Stimulated activated CD4-positive, alpha-beta T cell treated with anti-CD3 and anti-CD28 coated beads, Interleukin-12 subunit alpha, Interleukin-12 subunit beta, amount 100 ng/mL, for 4 hours (primary cell): ENCODE data around the gene PNLIPRP1.

Experiments
- DNase-seq: peaks from one replicate; pipeline ENCODE4 v3.0.0-alpha.2; 2020

The PNLIPRP1 gene

DNA sequence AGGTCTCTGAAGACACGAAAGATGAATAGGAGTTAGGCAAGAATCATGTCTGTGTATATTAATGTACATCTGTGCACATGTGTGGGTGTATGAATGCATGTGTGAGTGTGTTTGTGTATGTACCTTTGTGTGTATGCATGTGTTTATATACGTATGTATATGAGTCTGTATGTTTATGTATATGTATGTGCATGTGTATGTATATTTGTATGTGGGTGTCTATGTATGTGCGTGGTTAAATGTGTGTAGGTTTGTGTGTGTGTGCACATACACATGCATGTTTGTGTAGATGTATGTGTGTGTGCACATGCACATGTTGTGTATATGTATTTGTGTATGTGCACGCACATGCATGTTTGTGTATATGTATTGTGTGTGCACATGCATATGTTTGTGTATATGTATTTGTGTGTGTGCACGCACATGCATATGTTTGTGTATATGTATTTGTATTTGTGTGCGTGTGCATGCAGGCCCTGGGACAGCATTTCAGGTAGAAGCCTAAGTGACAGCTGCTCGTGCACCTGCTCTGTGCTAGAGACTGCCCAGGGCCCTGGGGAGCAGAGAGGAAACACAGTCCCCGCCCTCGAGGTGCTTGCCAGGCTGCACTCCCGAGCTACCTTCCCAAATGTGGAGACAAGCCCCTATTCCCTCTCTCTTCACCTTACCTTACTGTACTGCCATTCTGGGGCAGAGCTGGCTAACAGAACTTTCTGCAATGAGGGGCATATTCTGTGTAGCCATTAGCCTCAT is 12.1 kb downstream of the PNLIPRP1 start:
- DNase-seq: no peak

GRCh38 chr10:116606061-116606483 is 15.3 kb downstream of the PNLIPRP1 start:
- no peak for DNase-seq

GRCh38 chr10:116607336-116607735 is 16.6 kb downstream of the PNLIPRP1 start:
- DNase-seq: no peak

GRCh38 chr10:116608686-116609594 is 18.2 kb downstream of the PNLIPRP1 start:
- no peak for DNase-seq

GRCh38 chr10:116610443-116611152 is 19.8 kb downstream of the PNLIPRP1 start:
- DNase-seq: no peak

DNA sequence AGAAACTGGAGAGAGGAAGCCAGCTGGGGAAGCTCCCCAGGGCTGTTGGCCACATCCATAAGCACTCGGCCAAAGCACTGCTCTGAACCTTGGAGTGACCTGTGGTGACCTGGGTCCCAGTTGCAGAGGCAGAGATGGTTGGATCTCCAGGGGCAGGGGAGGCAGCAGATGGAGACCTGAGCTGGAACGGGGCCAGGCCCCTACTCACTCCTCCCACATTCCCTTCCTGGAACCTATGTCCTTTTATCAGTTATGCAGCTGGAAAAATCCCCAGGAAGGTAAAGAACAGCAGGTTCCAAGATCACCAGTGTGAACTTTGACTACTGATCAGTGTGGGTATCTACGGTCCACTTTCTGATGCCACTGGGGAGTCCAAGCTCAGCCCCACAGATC is 20.4 kb downstream of the PNLIPRP1 start:
- no peak for DNase-seq

DNA sequence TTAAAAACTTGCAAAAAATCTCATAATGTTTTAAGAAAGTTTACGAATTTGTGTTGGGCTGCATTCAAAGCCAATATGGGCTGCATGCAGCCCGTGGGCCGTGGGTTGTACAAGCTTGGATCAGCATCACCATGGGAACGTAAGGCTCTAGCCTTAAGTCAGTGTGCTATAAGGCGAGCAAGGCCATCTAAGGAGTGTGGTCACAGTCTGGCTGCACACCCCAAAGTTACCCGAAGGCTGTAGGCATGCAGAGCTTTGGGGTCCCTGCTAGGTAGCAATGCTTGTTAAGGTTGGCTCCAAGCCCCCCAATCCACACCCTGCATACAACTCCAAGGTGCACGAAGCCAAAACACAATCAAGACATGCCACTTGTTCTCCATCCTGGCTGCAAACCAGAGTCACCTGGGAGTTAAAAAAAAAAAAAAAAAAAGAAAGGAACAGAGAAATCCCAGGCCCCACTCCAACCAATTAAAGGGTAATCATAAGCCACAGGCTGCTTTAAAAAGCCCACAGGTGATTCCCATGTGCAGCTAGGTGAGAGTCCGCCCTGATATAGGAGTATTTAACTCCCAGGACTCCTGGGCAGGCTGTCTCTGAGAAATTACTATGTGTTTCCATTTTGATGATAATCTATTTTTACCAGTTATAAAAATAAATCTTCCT is 21.5 kb downstream of the PNLIPRP1 start:
- DNase-seq: no peak

GRCh38 chr10:116613471-116613870 is 22.7 kb downstream of the PNLIPRP1 start:
- DNase-seq: no peak

DNA sequence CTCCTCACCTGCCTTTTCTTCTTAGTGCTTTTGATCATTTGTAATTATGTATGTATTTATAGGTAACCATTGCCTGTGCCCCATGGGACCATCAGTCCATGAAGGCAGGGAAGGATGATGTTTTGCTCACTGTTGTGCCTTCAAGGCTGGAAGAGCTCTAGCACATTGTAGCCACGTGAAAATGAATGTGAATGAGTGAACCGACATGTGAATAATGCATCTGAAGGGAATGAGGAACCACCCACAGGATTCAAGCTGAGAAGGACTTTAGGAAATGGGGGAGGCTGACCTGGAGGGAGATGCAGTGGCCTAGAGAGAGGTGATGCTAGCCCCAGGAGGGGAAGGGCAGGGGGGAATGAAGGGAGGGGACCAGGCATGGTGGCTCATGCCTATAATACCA is 24.0 kb downstream of the PNLIPRP1 start:
- no peak for DNase-seq

- no peak for DNase-seq
These were observed 24.5 kb downstream of the PNLIPRP1 start for GRCh38 chr10:116615199-116615776.

- no peak for DNase-seq
These were observed 30.0 kb downstream of the PNLIPRP1 start, which contains the start of gene PNLIPRP2 for GRCh38 chr10:116620423-116621400. Gene PNLIPRP2, plus strand, starts transcription at chr10:116620953.

DNA sequence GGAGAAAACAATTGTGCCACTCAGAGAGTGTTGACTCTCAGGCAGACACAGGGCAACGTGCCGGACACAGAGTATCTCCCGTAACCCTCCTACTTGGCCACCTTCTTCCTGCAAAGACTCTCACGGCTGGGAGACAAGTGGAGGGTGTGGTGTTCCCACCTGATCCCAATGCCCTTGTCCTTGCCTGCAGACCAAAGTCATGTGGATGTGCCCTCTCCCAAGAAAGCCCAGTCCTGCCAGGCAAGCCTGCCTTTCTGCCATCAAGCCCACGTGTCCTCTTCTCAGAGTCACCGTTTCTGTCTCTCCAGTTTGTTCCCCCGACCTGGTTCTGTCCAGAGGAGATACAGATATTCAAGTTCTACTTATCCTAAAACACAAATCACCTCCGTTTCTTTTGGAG is 30.7 kb downstream of the PNLIPRP1 start:
- no peak for DNase-seq

DNA sequence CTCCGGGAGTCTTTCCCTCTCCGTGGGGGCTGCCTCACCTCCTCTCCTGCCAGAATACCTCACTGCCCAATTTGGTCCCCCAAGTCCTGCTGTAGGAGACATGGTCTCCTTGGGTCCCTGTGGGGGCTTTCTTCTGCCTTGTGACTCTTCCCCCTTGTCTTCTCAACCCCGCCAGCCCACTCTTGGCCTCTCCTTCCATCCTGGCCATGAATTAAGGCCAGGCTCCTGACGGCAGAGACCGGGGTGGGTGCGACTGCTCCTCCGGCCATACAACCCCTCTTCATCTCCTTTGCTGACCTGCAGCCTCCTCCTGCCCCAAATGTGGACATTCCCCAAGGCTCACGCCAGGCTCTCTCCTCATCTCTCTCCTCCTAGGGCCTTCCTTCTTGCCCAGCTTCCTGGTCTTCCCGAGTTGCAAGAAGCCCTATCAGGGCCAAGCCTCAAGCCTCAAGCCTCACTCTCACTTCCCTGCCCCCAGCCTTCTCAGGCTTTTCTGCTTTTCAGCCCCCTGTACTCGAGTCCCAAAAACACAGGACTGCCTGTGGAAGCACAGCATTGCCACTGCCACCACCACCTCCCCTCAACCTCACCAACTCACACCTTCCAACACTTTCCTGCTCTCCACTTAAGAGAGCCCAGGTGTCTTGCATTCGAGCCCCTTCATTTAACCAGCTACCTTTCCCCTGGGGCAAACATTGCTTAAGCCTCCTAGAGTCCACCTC is 31.3 kb downstream of the PNLIPRP1 start:
- DNase-seq: no peak

GRCh38 chr10:116625845-116626244 is 35.1 kb downstream of the PNLIPRP1 start:
- DNase-seq: no peak

DNA sequence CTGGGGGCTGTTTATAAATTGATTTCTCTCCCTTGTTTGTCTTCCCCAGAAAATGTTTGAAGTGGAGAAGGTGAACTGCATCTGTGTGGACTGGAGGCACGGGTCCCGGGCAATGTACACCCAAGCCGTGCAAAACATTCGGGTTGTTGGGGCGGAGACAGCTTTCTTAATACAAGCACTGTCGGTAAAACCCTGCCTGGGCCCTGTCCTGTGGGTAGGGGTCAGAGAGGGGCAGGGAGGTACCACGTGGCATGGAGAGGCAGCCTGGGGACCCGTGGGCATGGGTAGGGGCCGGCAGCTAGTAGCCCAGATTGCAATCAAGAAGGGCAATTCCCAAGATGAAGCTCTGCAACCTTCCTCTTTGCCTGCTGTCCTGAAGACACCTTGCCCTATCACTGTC is 36.1 kb downstream of the PNLIPRP1 start:
- no peak for DNase-seq

DNA sequence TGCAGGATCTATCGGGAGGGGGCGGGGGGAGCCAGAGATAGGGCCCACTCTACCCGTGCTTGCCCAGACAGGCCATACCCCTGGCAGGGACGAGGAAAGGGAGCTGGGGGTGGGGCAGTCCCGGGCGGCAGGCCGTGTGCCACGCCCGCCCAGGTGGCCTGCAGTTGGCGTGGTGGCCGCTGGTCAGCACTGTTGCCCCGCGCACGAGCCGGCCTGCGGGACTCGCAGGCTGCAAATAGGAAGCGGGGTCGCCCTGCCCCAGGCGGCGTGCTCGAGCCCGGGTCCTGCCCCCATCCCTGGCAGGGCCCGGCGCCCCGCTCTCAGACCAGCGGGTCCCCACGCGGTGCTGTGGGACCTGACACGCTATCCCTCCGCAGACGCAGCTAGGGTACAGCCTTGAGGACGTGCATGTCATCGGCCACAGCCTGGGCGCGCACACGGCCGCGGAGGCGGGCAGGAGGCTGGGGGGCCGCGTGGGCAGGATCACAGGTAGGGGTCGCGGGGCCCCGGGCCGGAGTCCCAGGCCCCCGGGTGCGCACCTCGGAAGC is 36.7 kb downstream of the PNLIPRP1 start:
- DNase-seq: no peak

GRCh38 chr10:116629340-116629739 is 38.6 kb downstream of the PNLIPRP1 start:
- DNase-seq: no peak

DNA sequence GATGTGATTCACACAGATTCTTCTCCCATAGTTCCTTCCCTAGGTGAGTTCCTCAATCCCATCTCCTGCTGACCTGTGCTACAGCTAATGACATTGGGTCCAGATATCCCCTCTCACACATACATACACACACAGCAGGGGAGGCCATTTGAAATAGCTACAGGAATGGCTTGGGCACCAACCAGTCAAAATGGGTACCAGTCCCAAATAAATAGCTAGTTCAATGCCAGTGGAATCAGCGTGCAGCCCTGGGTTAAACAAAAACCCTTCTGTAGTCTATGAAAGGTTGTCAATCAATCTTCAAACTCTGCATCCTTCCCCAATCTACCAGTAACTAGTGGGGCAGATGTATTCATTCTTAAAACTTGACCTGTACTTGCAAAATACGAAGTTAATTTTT is 39.3 kb downstream of the PNLIPRP1 start:
- DNase-seq: no peak

- DNase-seq: no peak
These were observed 41.1 kb downstream of the PNLIPRP1 start for GRCh38 chr10:116631871-116632295.

GRCh38 chr10:116632596-116633215 is 41.9 kb downstream of the PNLIPRP1 start:
- DNase-seq: no peak
